Muscle of leg (tissue), 11 donors: ENCODE data around the gene XRRA1. TPM values are rescaled to one million over a fixed set of nuclear protein-coding genes. Genes with fewer than 3 reads are reported as not detected.
"Not testable (repeated sequence)": the region's sequence is repeated elsewhere in the genome, so short reads cannot be mapped to it uniquely, and the experiment has no call there.

Source experiments
- DNase-seq: peaks from one replicate; pipeline ENCODE4 v3.0.0; 2013
- H3K27ac ChIP-seq: one replicate; pipeline ENCODE4 v1.5.1; 2013; ENCODE audit warnings: mild to moderate bottlenecking, low read length, control low read depth
- H3K27me3 ChIP-seq: one replicate; pipeline ENCODE4 v1.6.1; 2013; ENCODE audit warnings: low read length; ENCODE audit not compliant: control insufficient read depth, insufficient read depth
- H3K36me3 ChIP-seq: one replicate; pipeline ENCODE4 v1.6.1; 2013; ENCODE audit warnings: low read length; ENCODE audit not compliant: control insufficient read depth, insufficient read depth
- H3K4me1 ChIP-seq: one replicate; pipeline ENCODE4 v1.6.1; 2013; ENCODE audit warnings: low read length; ENCODE audit not compliant: control insufficient read depth, insufficient read depth
- H3K4me3 ChIP-seq: one replicate; pipeline ENCODE4 v1.5.1; 2013; ENCODE audit warnings: low read length, control low read depth
- H3K9me3 ChIP-seq: replicated peaks from 2 replicates; pipeline ENCODE4 v1.6.1; 2013; ENCODE audit warnings: low read depth, low read length; ENCODE audit not compliant: control insufficient read depth
- WGBS: methylation state at CpG from one replicate; pipeline ENCODE4 v1.1.5; 2013; ENCODE audit warnings: missing lambda C conversion rate; ENCODE audit not compliant: insufficient coverage; 5-methylcytosine and 5-hydroxymethylcytosine counted together
- polyA plus RNA-seq, 8 donors: library from polyadenylated mRNA; unstranded; fragments of 120-200 nt; gene quantifications; one replicate each; pipeline versions ENCODE4 v1.2.1 to v1.2.3, GENCODE V29; 2013; ENCODE audit warnings: inconsistent platforms in 1 of 8, low replicate concordance in 1 of 8; ENCODE audit not compliant: insufficient read length in 8 of 8, insufficient read depth in 1 of 8
- total RNA-seq: library from RNA; stranded (reverse); fragments of 120-200 nt; gene quantifications from one replicate; pipeline ENCODE4 v1.2.4, GENCODE V29; 2013

The XRRA1 gene
- total and polyA plus RNA-seq, 9 donors, result 4.1 to 13.3 (median 8.2) TPM

GRCh38 chr11:74981888-74982287 is 33.0 kb upstream of the XRRA1 start:
- WGBS, result no CpG with 5 or more reads among the region's 1 CpG
- no peaks in the 10 kb centered on the region for H3K4me1 ChIP-seq
- H3K27ac ChIP-seq, result no peak overlapping the region
- peaks cover 22% of the 10 kb centered on the region for H3K36me3 ChIP-seq
- no peak overlapping the region for H3K4me3 ChIP-seq
- no peaks in the 10 kb centered on the region for H3K27me3 ChIP-seq
- no peak for DNase-seq
- no peaks in the 10 kb centered on the region for H3K9me3 ChIP-seq

DNA sequence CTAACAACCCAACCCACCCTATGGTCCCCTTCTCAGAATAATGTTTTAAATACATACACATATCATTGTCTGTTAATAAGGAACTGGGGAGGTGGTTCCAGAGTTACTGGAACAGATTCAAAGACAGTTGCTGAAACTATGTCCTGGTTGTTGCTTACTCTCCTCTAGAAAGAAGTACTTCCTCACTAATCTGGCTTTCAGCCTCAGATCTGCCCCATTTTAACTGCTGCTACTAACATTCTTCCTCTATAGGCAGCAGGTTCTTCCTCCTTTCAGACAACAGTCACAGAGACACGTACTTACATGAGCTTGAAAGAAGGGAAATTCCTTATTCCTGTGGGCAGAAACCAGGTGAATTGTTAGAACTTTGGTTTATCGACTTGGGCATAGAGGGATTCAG is 31.7 kb upstream of the XRRA1 start:
- Histone ChIP-seq H3K27ac (no peak overlapping the region), H3K4me1 (no peaks in the 10 kb centered on the region), H3K9me3 (no peaks in the 10 kb centered on the region), H3K27me3 (no peaks in the 10 kb centered on the region), H3K36me3 (peaks cover 26% of the 10 kb centered on the region), H3K4me3 (no peak overlapping the region)
- no peak for DNase-seq
- WGBS, result 100% methylated on average over 1 of the region's 2 CpGs

GRCh38 chr11:74978041-74978440 is 29.1 kb upstream of the XRRA1 start:
- Histone ChIP-seq H3K4me1 (no peaks in the 10 kb centered on the region), H3K27me3 (no peaks in the 10 kb centered on the region), H3K27ac (no peak overlapping the region), H3K4me3 (no peak overlapping the region), H3K36me3 (peaks cover 35% of the 10 kb centered on the region), H3K9me3 (no peaks in the 10 kb centered on the region)
- DNase-seq, result no peak
- WGBS, result 92% methylated on average over 2 of the region's 4 CpGs

GRCh38 chr11:74971424-74971823 is 22.5 kb upstream of the XRRA1 start:
- DNase-seq, result no peak
- Histone ChIP-seq H3K27me3 (no peaks in the 10 kb centered on the region), H3K36me3 (peaks cover 45% of the 10 kb centered on the region), H3K4me1 (no peaks in the 10 kb centered on the region), H3K27ac (no peak overlapping the region), H3K4me3 (no peak overlapping the region), H3K9me3 (no peaks in the 10 kb centered on the region)
- WGBS, result no CpG with 5 or more reads among the region's 6 CpGs

- no CpG with 5 or more reads among the region's 1 CpG for WGBS
- peaks cover 43% of the 10 kb centered on the region for H3K36me3 ChIP-seq
These were observed 22.0 kb upstream of the XRRA1 start for GRCh38 chr11:74970852-74971395.

GRCh38 chr11:74966651-74967050 is 17.8 kb upstream of the XRRA1 start:
- Histone ChIP-seq H3K4me3 (no peak overlapping the region), H3K27ac (no peak overlapping the region), H3K4me1 (no peaks in the 10 kb centered on the region), H3K36me3 (peaks cover 25% of the 10 kb centered on the region), H3K27me3 (no peaks in the 10 kb centered on the region), H3K9me3 (no peaks in the 10 kb centered on the region)
- no peak for DNase-seq
- WGBS, result 97% methylated on average over 4 of the region's 5 CpGs

More at GRCh38 chr11:74970852-74971395, 22.0 kb upstream of the XRRA1 start:
- H3K27me3 ChIP-seq, result no peaks in the 10 kb centered on the region
- no peaks in the 10 kb centered on the region for H3K4me1 ChIP-seq
- no peaks in the 10 kb centered on the region for H3K9me3 ChIP-seq
- DNase-seq, result no peak
- no peak overlapping the region for H3K4me3 ChIP-seq
- H3K27ac ChIP-seq, result no peak overlapping the region

- H3K9me3 ChIP-seq, DNase-seq, H3K27ac ChIP-seq, H3K4me1 ChIP-seq, H3K27me3 ChIP-seq, H3K4me3 ChIP-seq, H3K36me3 ChIP-seq: not testable (repeated sequence)
- WGBS, result 92% methylated on average over 5 of the region's 6 CpGs
These were observed 11.2 kb upstream of the XRRA1 start for GRCh38 chr11:74960128-74960527.

GRCh38 chr11:74957937-74958629 is 9.2 kb upstream of the XRRA1 start:
- WGBS, result no CpG with 5 or more reads among the region's 1 CpG
- Histone ChIP-seq H3K27ac (no peak overlapping the region), H3K27me3 (no peaks in the 10 kb centered on the region), H3K4me3 (no peak overlapping the region), H3K9me3 (no peaks in the 10 kb centered on the region), H3K36me3 (peaks cover 2% of the 10 kb centered on the region), H3K4me1 (no peaks in the 10 kb centered on the region)
- no peak for DNase-seq

- H3K27me3 ChIP-seq, result no peaks in the 10 kb centered on the region
- H3K27ac ChIP-seq, result no peak overlapping the region
- no peaks in the 10 kb centered on the region for H3K9me3 ChIP-seq
- H3K4me3 ChIP-seq, result no peak overlapping the region
- no peaks in the 10 kb centered on the region for H3K4me1 ChIP-seq
- peaks cover 2% of the 10 kb centered on the region for H3K36me3 ChIP-seq
- peak; percentile 68 for DNase-seq
- 33% methylated on average over 3 of the region's 4 CpGs for WGBS
These were observed 7.6 kb upstream of the XRRA1 start for GRCh38 chr11:74956397-74957015.

DNA sequence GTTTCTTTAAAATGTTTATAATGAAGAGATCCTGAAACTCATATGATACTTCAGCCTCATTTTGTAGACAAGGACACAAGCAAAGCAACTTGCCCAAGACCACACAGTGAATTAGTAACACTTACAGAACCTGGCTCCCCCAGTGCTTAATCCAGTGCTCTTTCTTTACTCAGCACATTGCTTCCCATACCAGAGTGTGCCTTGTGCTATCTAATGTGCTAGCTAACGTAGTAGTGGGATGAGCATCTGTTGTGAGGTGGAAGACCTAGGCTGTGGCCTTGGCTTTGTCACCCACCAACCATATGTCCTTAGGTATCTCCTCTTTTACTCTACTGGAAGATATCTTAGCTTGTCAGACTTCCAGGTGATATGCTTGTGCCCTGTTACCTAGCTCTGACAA is 5.3 kb upstream of the XRRA1 start:
- H3K4me3 ChIP-seq, result no peak overlapping the region
- H3K27ac ChIP-seq, result no peak overlapping the region
- no peak for DNase-seq
- H3K9me3 ChIP-seq, result no peaks in the 10 kb centered on the region
- H3K4me1 ChIP-seq, result peaks cover 6% of the 10 kb centered on the region
- no CpG with 5 or more reads among the region's 1 CpG for WGBS
- peaks cover 2% of the 10 kb centered on the region for H3K36me3 ChIP-seq
- no peaks in the 10 kb centered on the region for H3K27me3 ChIP-seq
